Activated naive CD4-positive, alpha-beta T cell treated with anti-CD3 and anti-CD28 coated beads, Interleukin-2, amount 50 U/mL, for 72 hours (primary cell): ENCODE data around the gene PTCRA. TPM values are rescaled to one million over a fixed set of nuclear protein-coding genes. Genes with fewer than 3 reads are reported as not detected.

Experiments
- ATAC-seq, 2 donors: fragments of 150-1000 bp; cut with Tn5 transposase; 2 replicates each; pipeline ENCODE4 v1.10.0; 2021; ENCODE audit warnings: mild to moderate bottlenecking in 2 of 2, moderate library complexity in 2 of 2
- DNase-seq, 2 donors: peaks; one replicate each; pipeline ENCODE4 v3.0.0; 2021 to 2022; ENCODE audit warnings: low spot score in 2 of 2
- H3K27ac Mint-ChIP-seq, 2 donors: one replicate each; pipeline ENCODE4 v1.8.0; 2022; ENCODE audit warnings: mild to moderate bottlenecking in 2 of 2, mixed read lengths in 2 of 2
- H3K36me3 Mint-ChIP-seq, 2 donors: one replicate each; pipeline ENCODE4 v1.8.0; 2022; ENCODE audit warnings: mixed read lengths in 2 of 2
- H3K9me3 Mint-ChIP-seq, 2 donors: one replicate each; pipeline ENCODE4 v1.8.0; 2022; ENCODE audit warnings: mixed read lengths in 2 of 2
- total RNA-seq, 2 donors: library from RNA; stranded (reverse); gene quantifications; one replicate each; pipeline ENCODE4 v1.2.3, GENCODE V29; 2022

Gene PTCRA
- total RNA-seq, 2 donors from 2014 or later, result not detected

DNA sequence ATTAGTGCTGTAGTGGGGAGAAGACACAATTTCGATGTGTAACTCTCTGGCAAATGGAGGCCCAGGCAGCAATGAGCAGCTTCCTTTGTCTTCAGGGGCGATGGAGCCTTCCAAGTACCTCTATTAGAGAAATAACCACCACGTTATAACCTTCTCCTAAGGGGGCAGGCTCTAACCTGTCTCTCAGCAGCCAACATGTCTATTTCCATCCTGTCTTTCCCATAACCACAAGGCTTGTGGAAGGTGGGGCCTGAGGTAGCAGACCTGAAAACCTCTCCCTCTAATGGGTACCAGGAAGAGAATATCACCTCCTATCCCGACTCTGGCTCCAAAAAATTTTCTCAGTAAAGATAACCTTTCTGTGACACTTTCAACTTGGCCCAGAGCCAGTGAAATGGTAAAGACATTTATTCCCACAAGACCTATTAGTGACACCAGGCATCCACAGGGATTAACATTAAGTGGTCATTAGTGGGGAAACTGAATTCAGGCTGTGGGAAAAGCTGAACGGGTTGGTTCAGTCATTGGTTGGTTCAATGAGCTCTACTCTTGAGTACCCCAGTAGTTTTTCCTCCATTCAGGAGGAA, 59.2 kb downstream of the PTCRA start:
- ATAC-seq, result no peak
- Mint-ChIP-seq H3K27ac (peak overlapping the region; percentile 41 to 44), H3K9me3 (no peaks in the 10 kb centered on the region), H3K36me3 (peaks cover 5 to 22% of the 10 kb centered on the region in 2 donors)
- DNase-seq, result no peak

Other genes starting within 250 kb of the PTCRA start
- gene PRPH2, start 193.5 kb upstream of the PTCRA start, total RNA-seq, result not detected
- 10 to 100 TPM; 14.2 to 19.5 TPM for gene TBCC, start 169.9 kb upstream of the PTCRA start, total RNA-seq
- 10 to 100 TPM; 12.4 to 15.0 TPM for gene BICRAL, start 134.0 kb upstream of the PTCRA start, total RNA-seq
- 100 to 1,000 TPM; 120 to 125 TPM for gene RPL7L1, start 36.4 kb upstream of the PTCRA start, total RNA-seq
- 10 to 100 TPM; 37.9 to 51.6 TPM for gene CNPY3, start 13.4 kb downstream of the PTCRA start, total RNA-seq
- 1 to 10 TPM in 1 of 2 donors, under 1 TPM in 1; 0.54 to 1.0 TPM for gene GNMT, start 44.7 kb downstream of the PTCRA start, total RNA-seq
- 10 to 100 TPM in 1 of 2 donors, 1 to 10 TPM in 1; 7.9 to 13.8 TPM for gene PEX6, start 63.1 kb downstream of the PTCRA start, total RNA-seq
- gene PPP2R5D, start 68.5 kb downstream of the PTCRA start, total RNA-seq, result 10 to 100 TPM; 53.0 to 96.0 TPM
- gene MEA1, start 97.9 kb downstream of the PTCRA start, total RNA-seq, result 10 to 100 TPM; 79.4 to 83.6 TPM
- 10 to 100 TPM; 67.7 to 74.0 TPM for gene KLHDC3, start 98.2 kb downstream of the PTCRA start, total RNA-seq
- gene RRP36, start 105.6 kb downstream of the PTCRA start, total RNA-seq, result 10 to 100 TPM; 45.6 to 46.9 TPM
- gene CUL7, start 137.8 kb downstream of the PTCRA start, total RNA-seq, result 10 to 100 TPM; 13.0 to 21.6 TPM
- 10 to 100 TPM; 87.4 to 99.8 TPM for gene MRPL2, start 143.4 kb downstream of the PTCRA start, total RNA-seq
- gene KLC4, start 143.6 kb downstream of the PTCRA start, total RNA-seq, result 10 to 100 TPM; 19.9 to 50.1 TPM
- gene PTK7, start 160.3 kb downstream of the PTCRA start, total RNA-seq, result 1 to 10 TPM; 2.9 to 4.7 TPM